ENCODE results near the gene UGDH. TPM values are rescaled to one million over a fixed set of nuclear protein-coding genes. Genes with fewer than 3 reads are reported as not detected.

Gene UGDH
- total RNA-seq, 1 donor from 2014 or later, result 93.9 TPM

GRCh38 chr4:39480902-39481695 lies 46.1 kb downstream of the UGDH start:
- H3K9me3 Mint-ChIP-seq (ENCODE audit: unreplicated experiment), result no peaks in the 10 kb centered on the region
- H3K27me3 Mint-ChIP-seq (ENCODE audit: unreplicated experiment), result no peaks in the 10 kb centered on the region
- DNase-seq (ENCODE audit: low spot score), result no peak
- no peaks in the 10 kb centered on the region for H3K4me1 Mint-ChIP-seq (ENCODE audit: unreplicated experiment)
- H3K4me3 Mint-ChIP-seq (ENCODE audit: unreplicated experiment), result no peak overlapping the region
- H3K36me3 Mint-ChIP-seq (ENCODE audit: low read depth, unreplicated experiment), result no peaks in the 10 kb centered on the region
- no peak overlapping the region for H3K27ac Mint-ChIP-seq (ENCODE audit: unreplicated experiment)
- TF ChIP-seq CTCF (IDR thresholded peaks at IDR 0.05; ENCODE audit: unreplicated experiment), result no peak

DNA sequence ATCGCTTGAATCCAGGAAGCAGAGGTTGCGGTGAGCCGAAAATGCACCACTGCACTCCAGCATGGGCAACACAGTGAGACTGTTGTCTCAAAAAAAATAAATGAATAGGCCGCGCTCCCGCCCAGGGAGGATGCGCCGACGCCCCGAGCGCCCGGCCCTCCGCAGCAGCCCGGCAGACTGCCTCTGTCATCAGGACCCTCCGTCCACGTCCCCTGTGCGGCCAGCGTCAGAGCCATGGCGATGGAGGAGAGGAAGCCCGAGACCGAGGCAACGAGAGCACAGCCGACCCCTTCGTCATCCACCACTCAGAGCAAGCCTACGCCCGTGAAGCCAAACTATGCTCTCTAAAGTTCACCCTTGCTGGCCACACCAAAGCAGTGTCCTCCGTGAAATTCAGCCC lies 47.0 kb downstream of the UGDH start:
- no peaks in the 10 kb centered on the region for H3K4me1 Mint-ChIP-seq (ENCODE audit: unreplicated experiment)
- no peak overlapping the region for H3K27ac Mint-ChIP-seq (ENCODE audit: unreplicated experiment)
- DNase-seq (ENCODE audit: low spot score), result no peak
- H3K4me3 Mint-ChIP-seq (ENCODE audit: unreplicated experiment), result no peak overlapping the region
- no peak for TF ChIP-seq CTCF (IDR thresholded peaks at IDR 0.05; ENCODE audit: unreplicated experiment)
- H3K36me3 Mint-ChIP-seq (ENCODE audit: low read depth, unreplicated experiment), result no peaks in the 10 kb centered on the region
- no peaks in the 10 kb centered on the region for H3K27me3 Mint-ChIP-seq (ENCODE audit: unreplicated experiment)
- no peaks in the 10 kb centered on the region for H3K9me3 Mint-ChIP-seq (ENCODE audit: unreplicated experiment)

DNA sequence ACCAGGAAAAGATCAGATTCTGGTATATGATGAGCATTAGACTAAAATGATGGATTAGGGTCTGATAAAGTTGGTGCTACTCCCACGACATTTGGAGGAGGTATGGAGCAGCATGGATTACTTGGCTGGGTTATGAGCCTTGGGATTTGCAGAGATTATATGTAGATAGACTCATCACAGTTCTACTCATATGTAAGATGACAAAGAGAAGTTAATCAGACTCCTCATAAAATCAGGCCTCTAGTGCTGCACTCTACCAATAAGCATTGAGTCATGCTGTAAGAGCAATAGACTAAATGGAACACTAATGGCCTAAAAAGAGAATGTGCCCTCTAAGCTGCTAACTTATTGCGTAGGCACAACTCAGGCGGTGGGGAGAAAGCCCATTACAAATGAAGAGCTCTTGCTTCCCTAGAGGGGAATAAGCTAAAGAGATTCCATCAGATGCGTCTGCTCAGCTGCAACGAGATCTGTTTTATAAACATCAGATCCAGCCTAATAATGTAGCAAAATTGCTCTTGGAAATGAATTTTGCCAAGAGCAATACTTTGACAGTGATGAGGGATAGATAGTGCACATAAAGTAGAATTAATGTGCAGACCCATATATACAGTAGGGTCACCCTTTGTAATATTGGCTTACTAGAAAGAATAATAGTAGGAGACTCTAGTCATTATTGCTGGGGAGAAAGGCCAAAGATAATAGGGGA lies 50.9 kb downstream of the UGDH start:
- Mint-ChIP-seq H3K4me3 (ENCODE audit: unreplicated experiment) (no peak overlapping the region), H3K27ac (ENCODE audit: unreplicated experiment) (no peak overlapping the region), H3K36me3 (ENCODE audit: low read depth, unreplicated experiment) (no peaks in the 10 kb centered on the region), H3K4me1 (ENCODE audit: unreplicated experiment) (no peaks in the 10 kb centered on the region), H3K9me3 (ENCODE audit: unreplicated experiment) (no peaks in the 10 kb centered on the region), H3K27me3 (ENCODE audit: unreplicated experiment) (no peaks in the 10 kb centered on the region)
- TF ChIP-seq CTCF (IDR thresholded peaks at IDR 0.05; ENCODE audit: unreplicated experiment), result no peak
- no peak for DNase-seq (ENCODE audit: low spot score)

GRCh38 chr4:39472396-39472795 lies 54.8 kb downstream of the UGDH start:
- H3K27ac Mint-ChIP-seq (ENCODE audit: unreplicated experiment), result no peak overlapping the region
- H3K27me3 Mint-ChIP-seq (ENCODE audit: unreplicated experiment), result no peaks in the 10 kb centered on the region
- no peak for DNase-seq (ENCODE audit: low spot score)
- TF ChIP-seq CTCF (IDR thresholded peaks at IDR 0.05; ENCODE audit: unreplicated experiment), result no peak
- H3K9me3 Mint-ChIP-seq (ENCODE audit: unreplicated experiment), result no peaks in the 10 kb centered on the region
- H3K4me3 Mint-ChIP-seq (ENCODE audit: unreplicated experiment), result no peak overlapping the region
- no peaks in the 10 kb centered on the region for H3K4me1 Mint-ChIP-seq (ENCODE audit: unreplicated experiment)
- no peaks in the 10 kb centered on the region for H3K36me3 Mint-ChIP-seq (ENCODE audit: low read depth, unreplicated experiment)

- no peak for TF ChIP-seq CTCF (IDR thresholded peaks at IDR 0.05; ENCODE audit: unreplicated experiment)
- Mint-ChIP-seq H3K36me3 (ENCODE audit: low read depth, unreplicated experiment) (no peaks in the 10 kb centered on the region), H3K27ac (ENCODE audit: unreplicated experiment) (no peak overlapping the region), H3K9me3 (ENCODE audit: unreplicated experiment) (no peaks in the 10 kb centered on the region), H3K27me3 (ENCODE audit: unreplicated experiment) (no peaks in the 10 kb centered on the region), H3K4me3 (ENCODE audit: unreplicated experiment) (no peak overlapping the region), H3K4me1 (ENCODE audit: unreplicated experiment) (no peaks in the 10 kb centered on the region)
- DNase-seq (ENCODE audit: low spot score), result no peak
Measured at GRCh38 chr4:39470402-39470801, 56.8 kb downstream of the UGDH start.
